ENCODE results near the gene PLPPR3. TPM values are rescaled to one million over a fixed set of nuclear protein-coding genes. Genes with fewer than 3 reads are reported as not detected.

The PLPPR3 gene
- polyA plus RNA-seq, 1 of the 3 experiments (the other 2 are of a cell fraction) = 1.6 TPM

GRCh38 chr19:781800-782184 lies 40.0 kb downstream of the PLPPR3 start:
- Histone ChIP-seq H3K9me2 (no peaks in the 10 kb centered on the region), H3K9ac (no peak overlapping the region), H3K4me2 (no peak overlapping the region), H3K4me3 (ENCODE audit: low read depth in 2 of 2, low read length in 1 of 2) (no peak overlapping the region), H4K20me1 (ENCODE audit: insufficient read depth) (no peaks in the 10 kb centered on the region), H3K79me2 (ENCODE audit: insufficient read depth) (no peaks in the 10 kb centered on the region), H2AFZ (ENCODE audit: low read depth) (no peak overlapping the region), H3K36me3 (replicated peaks in 1 of 2; ENCODE audit: control insufficient read depth in 1 of 2, insufficient read depth in 2 of 2, low read length in 1 of 2) (no peaks in the 10 kb centered on the region), H3K9me3 (no peaks in the 10 kb centered on the region), H3K27me3 (ENCODE audit: insufficient read depth) (no peaks in the 10 kb centered on the region), H3F3A (replicated peaks; ENCODE audit: insufficient read depth) (no peaks in the 10 kb centered on the region), H3K27ac (ENCODE audit: low read depth in 2 of 2, low read length in 1 of 2) (no peak overlapping the region), H3K4me1 (ENCODE audit: control insufficient read depth in 1 of 2, insufficient read depth in 2 of 2, low read depth in 1 of 2, low read length in 1 of 2) (peaks cover 0 to 6% of the 10 kb centered on the region in 2 experiments; a peak in 1 of 4 replicates)
- TF ChIP-seq TEAD4 (IDR thresholded peaks at IDR 0.05; ENCODE audit: borderline replicate concordance, insufficient read depth) (no peak), RAD21 (IDR thresholded peaks at IDR 0.05; ENCODE audit: low read length) (no peak)
- no peak for DNase-seq
- ChIA-PET CTCF (interaction anchor here (0.6 to 1.0 kb wide), 2 partner anchors 48 to 136 kb away, joined by 3 to 4 read pairs; no protein-coding TSS in a partner anchor), POLR2A (interaction anchor here (0.6 kb wide), 1 partner anchor 10 kb away, joined by 3 read pairs; no protein-coding TSS in a partner anchor)
- 92% methylated on average over 15 of the region's 19 CpGs for WGBS (ENCODE audit: low lambda C conversion rate)

DNA sequence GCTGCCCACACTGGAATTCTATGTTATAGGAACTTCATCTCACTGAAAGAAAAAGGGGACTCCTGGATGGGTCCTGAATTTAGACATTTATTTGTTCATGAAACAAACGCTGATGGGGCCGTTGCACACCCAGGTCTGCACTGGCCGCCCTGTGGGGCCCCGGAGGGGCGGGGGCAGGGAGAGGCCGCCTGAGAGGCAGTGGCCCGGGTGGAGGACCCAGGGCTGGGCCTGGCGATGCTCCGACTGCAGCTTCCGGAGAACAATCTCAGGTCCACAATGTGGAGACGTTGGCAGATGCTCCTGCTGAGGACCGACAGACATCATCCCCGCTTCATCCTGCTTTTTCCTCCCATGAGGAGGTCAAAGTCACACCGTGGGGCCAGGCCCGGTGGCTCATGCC lies 40.8 kb downstream of the PLPPR3 start:
- H3K4me1 ChIP-seq (ENCODE audit: control insufficient read depth in 1 of 2, insufficient read depth in 2 of 2, low read depth in 1 of 2, low read length in 1 of 2) = peaks cover 0 to 6% of the 10 kb centered on the region in 2 experiments; a peak in 1 of 4 replicates
- no peaks in the 10 kb centered on the region for H3K27me3 ChIP-seq (ENCODE audit: insufficient read depth)
- H4K20me1 ChIP-seq (ENCODE audit: insufficient read depth) = no peaks in the 10 kb centered on the region
- H3K9me2 ChIP-seq = no peaks in the 10 kb centered on the region
- no peak overlapping the region for H2AFZ ChIP-seq (ENCODE audit: low read depth)
- ChIA-PET POLR2A (no interaction called here), CTCF (no interaction called here)
- no peak overlapping the region for H3K4me2 ChIP-seq
- 91% methylated on average over 11 of the region's 15 CpGs for WGBS (ENCODE audit: low lambda C conversion rate)
- no peaks in the 10 kb centered on the region for H3K9me3 ChIP-seq
- H3K36me3 ChIP-seq (replicated peaks in 1 of 2; ENCODE audit: control insufficient read depth in 1 of 2, insufficient read depth in 2 of 2, low read length in 1 of 2) = no peaks in the 10 kb centered on the region
- no peak overlapping the region for H3K4me3 ChIP-seq (ENCODE audit: low read depth in 2 of 2, low read length in 1 of 2)
- TF ChIP-seq TAF1 (IDR thresholded peaks at IDR 0.05; ENCODE audit: borderline replicate concordance, low read depth, low read length) (no peak), NRF1 (IDR thresholded peaks at IDR 0.05; ENCODE audit: low read depth, low read length) (no peak), FOXM1 (IDR thresholded peaks at IDR 0.05; ENCODE audit: low read depth) (no peak), GATA2 (CRISPR knock-in tag; IDR thresholded peaks at IDR 0.05) (no peak), FOSL2 (IDR thresholded peaks at IDR 0.05; ENCODE audit: borderline replicate concordance, low read depth) (no peak), POLR2AphosphoS5 (IDR thresholded peaks at IDR 0.05; ENCODE audit: low read depth, low read length) (no peak), REST (IDR thresholded peaks at IDR 0.05; ENCODE audit: low read depth, low read length) (no peak), RAD21 (IDR thresholded peaks at IDR 0.05; ENCODE audit: low read length) (no peak), RXRA (IDR thresholded peaks at IDR 0.05; ENCODE audit: borderline replicate concordance, low read depth) (no peak), MEF2A (IDR thresholded peaks at IDR 0.05; ENCODE audit: borderline replicate concordance, low read depth) (no peak), RFX5 (IDR thresholded peaks at IDR 0.05; ENCODE audit: low read length) (no peak), NFIC (IDR thresholded peaks at IDR 0.05; ENCODE audit: borderline replicate concordance) (no peak), MXI1 (IDR thresholded peaks at IDR 0.05; ENCODE audit: low read depth, low read length) (no peak), SIN3A (IDR thresholded peaks at IDR 0.05; ENCODE audit: borderline replicate concordance, low read depth, low read length) (no peak), EZH2phosphoT487 (IDR thresholded peaks at IDR 0.05; ENCODE audit: borderline replicate concordance, low read depth) (no peak), YY1 (IDR thresholded peaks at IDR 0.05; ENCODE audit: low read depth) (no peak), GABPA (IDR thresholded peaks at IDR 0.05; ENCODE audit: low read depth) (no peak)
- TF ChIP-seq, protein P1, sequence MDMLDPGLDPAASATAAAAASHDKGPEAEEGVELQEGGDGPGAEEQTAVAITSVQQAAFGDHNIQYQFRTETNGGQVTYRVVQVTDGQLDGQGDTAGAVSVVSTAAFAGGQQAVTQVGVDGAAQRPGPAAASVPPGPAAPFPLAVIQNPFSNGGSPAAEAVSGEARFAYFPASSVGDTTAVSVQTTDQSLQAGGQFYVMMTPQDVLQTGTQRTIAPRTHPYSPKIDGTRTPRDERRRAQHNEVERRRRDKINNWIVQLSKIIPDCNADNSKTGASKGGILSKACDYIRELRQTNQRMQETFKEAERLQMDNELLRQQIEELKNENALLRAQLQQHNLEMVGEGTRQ (IDR thresholded peaks at IDR 0.05; ENCODE audit: borderline replicate concordance, low read depth, low read length) = no peak
- TF ChIP-seq, protein P2, sequence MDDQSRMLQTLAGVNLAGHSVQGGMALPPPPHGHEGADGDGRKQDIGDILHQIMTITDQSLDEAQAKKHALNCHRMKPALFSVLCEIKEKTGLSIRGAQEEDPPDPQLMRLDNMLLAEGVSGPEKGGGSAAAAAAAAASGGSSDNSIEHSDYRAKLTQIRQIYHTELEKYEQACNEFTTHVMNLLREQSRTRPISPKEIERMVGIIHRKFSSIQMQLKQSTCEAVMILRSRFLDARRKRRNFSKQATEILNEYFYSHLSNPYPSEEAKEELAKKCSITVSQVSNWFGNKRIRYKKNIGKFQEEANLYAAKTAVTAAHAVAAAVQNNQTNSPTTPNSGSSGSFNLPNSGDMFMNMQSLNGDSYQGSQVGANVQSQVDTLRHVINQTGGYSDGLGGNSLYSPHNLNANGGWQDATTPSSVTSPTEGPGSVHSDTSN (IDR thresholded peaks at IDR 0.05) = no peak
- H3K9ac ChIP-seq = no peak overlapping the region
- no peaks in the 10 kb centered on the region for H3F3A ChIP-seq (replicated peaks; ENCODE audit: insufficient read depth)
- no peak for DNase-seq
- H3K79me2 ChIP-seq (ENCODE audit: insufficient read depth) = no peaks in the 10 kb centered on the region
- no peak overlapping the region for H3K27ac ChIP-seq (ENCODE audit: low read depth in 2 of 2, low read length in 1 of 2)
